Panc1 (cell line): ENCODE measurements around the gene CTNND1. TPM values are rescaled to one million over a fixed set of nuclear protein-coding genes. Genes with fewer than 3 reads are reported as not detected.

Experiments
- ATAC-seq: fragments of 200-7000 bp; cut with Tn5 transposase; 2 replicates; pipeline ENCODE4 v1.9.1; 2020; ENCODE audit warnings: mild to moderate bottlenecking, moderate library complexity
- BruUV-seq: library from RNA; stranded (reverse); fragments of 400-500 nt; replicated peaks from 2 replicates; lab custom pipeline; 2021; lab: Mats Ljungman, UMichigan
- CTCF ChIA-PET: fragments of 300-600 bp; sonication (Branson Sonifier 250); formaldehyde crosslinking; loops from one replicate; lab custom pipeline; 2022; ENCODE audit warnings: antibody characterized with exemption; lab: Charles Lee
- POLR2A ChIA-PET: fragments of 300-600 bp; sonication (Branson Sonifier 250); formaldehyde crosslinking; loops from one replicate; lab custom pipeline; 2022; ENCODE audit warnings: antibody characterized with exemption; lab: Charles Lee
- DNase-seq: peaks from one replicate; pipeline ENCODE4 v3.0.0-alpha.2; 2010; ENCODE audit warnings: low read depth, low spot score
- H3K27ac ChIP-seq: 2 replicates; pipeline ENCODE4 v1.5.1; 2011; ENCODE audit warnings: mild to moderate bottlenecking, low read length, inconsistent platforms
- H3K27me3 ChIP-seq: fragments of 200-500 bp; sonication (Bioruptor generic); 2 replicates; pipeline ENCODE4 v1.6.0; 2014; ENCODE audit warnings: low read length, inconsistent platforms; ENCODE audit not compliant: control insufficient read depth, insufficient read depth
- H3K36me3 ChIP-seq: fragments of 200-500 bp; sonication (Bioruptor generic); 2 replicates; pipeline ENCODE4 v1.5.1; 2014; ENCODE audit warnings: inconsistent platforms, mild to moderate bottlenecking, low read length, moderate library complexity; ENCODE audit not compliant: control insufficient read depth, insufficient read depth
- H3K4me1 ChIP-seq: 2 replicates; pipeline ENCODE4 v1.5.1; 2011; ENCODE audit warnings: inconsistent platforms, mild to moderate bottlenecking, low read length, moderate library complexity; ENCODE audit not compliant: control insufficient read depth, insufficient read depth
- H3K4me3 ChIP-seq, 2 experiments: 2 replicates each; pipeline ENCODE4 v1.5.1; 2011 to 2012; ENCODE audit warnings: low read depth in 2 of 2, low read length in 2 of 2, mild to moderate bottlenecking in 2 of 2, inconsistent platforms in 1 of 2, moderate library complexity in 1 of 2
- H3K9me3 ChIP-seq: fragments of 200-500 bp; sonication (Bioruptor generic); 2 replicates; pipeline ENCODE4 v1.5.1; 2014; ENCODE audit warnings: low read depth, mild to moderate bottlenecking, inconsistent platforms, low read length, moderate library complexity; ENCODE audit not compliant: control insufficient read depth, insufficient read depth
- CTCF ChIP-seq: fragments of 450-650 bp; IDR thresholded peaks from 2 replicates; pipeline ENCODE4 v1.5.1; 2017; ENCODE audit warnings: mild to moderate bottlenecking
- POLR2AphosphoS5 ChIP-seq: IDR thresholded peaks from 2 replicates; pipeline ENCODE4 v1.6.1; 2012; ENCODE audit warnings: mild to moderate bottlenecking, low read depth, low read length, moderate library complexity
- SIN3A ChIP-seq: IDR thresholded peaks from 2 replicates; pipeline ENCODE4 v1.6.1; 2012; ENCODE audit warnings: low read depth, mild to moderate bottlenecking, low read length, moderate library complexity, borderline replicate concordance; ENCODE audit not compliant: insufficient read depth
- TCF7L2 ChIP-seq: IDR thresholded peaks from 2 replicates; pipeline ENCODE4 v1.6.1; 2011; ENCODE audit warnings: mild to moderate bottlenecking, low read depth, low read length, inconsistent platforms
- in situ Hi-C: cut with HindIII; loops from 2 replicates; pipeline ENCODE4 v1.10.0; 2016; ENCODE audit warnings: low sequenced_read_pairs, low pct_unique_long_range_greater_than_20kb
- intact Hi-C: fragments of 100-400 bp; cut with micrococcal nuclease; formaldehyde crosslinking; loops from one replicate; pipeline ENCODE4 v1.10.0; 2022; ENCODE audit not compliant: unreplicated experiment
- total RNA-seq: library from RNA; stranded (reverse); gene quantifications from one replicate; pipeline ENCODE4 v1.2.1, GENCODE V29; 2021; ENCODE audit not compliant: unreplicated experiment
- TF ChIP-seq, protein P1 (sequence below), 2 experiments: IDR thresholded peaks; 2 replicates each; pipeline ENCODE4 v1.6.1; 2011 to 2012; ENCODE audit warnings: low read depth in 2 of 2, control low read depth in 1 of 2, low read length in 1 of 2, mild to moderate bottlenecking in 1 of 2, moderate library complexity in 1 of 2; ENCODE audit not compliant: insufficient read depth in 1 of 2

CTNND1 gene
- total RNA-seq, 1 experiment from 2014 or later, result 189 TPM

DNA sequence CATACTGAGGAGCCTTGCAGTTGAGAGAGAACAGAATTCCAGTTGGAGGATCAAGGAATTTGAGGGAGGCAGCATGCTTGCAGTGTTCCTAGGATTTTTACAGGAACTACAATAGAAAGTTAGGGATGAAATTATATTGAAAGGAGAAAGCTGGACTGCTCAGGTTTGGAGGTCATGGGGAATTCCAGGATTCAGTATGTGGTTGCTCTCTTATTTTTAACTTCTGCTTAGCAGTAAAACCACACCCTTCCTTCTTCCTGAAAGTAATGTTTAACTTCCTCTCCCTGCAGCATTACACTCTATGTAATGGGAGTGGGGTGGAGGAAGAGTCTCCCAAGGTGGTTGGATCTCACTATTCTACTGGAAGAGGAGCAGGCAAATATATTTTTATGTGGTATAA is 31.3 kb downstream of the CTNND1 start:
- ChIA-PET CTCF (interaction anchor here (0.7 kb wide), 1 partner anchor 14 kb away, joined by 6 read pairs; no protein-coding TSS in a partner anchor), POLR2A (interaction anchor here (0.7 kb wide), 1 partner anchor 280 kb away, joined by 7 read pairs; no protein-coding TSS in a partner anchor)
- ATAC-seq (peak; percentile 57), DNase-seq (no peak)
- no peaks in the 10 kb centered on the region for H3K9me3 ChIP-seq
- H3K27me3 ChIP-seq, result no peaks in the 10 kb centered on the region
- H3K27ac ChIP-seq, result peak overlapping the region; percentile 32
- H3K4me3 ChIP-seq, result no peak overlapping the region
- TF ChIP-seq, protein P1, sequence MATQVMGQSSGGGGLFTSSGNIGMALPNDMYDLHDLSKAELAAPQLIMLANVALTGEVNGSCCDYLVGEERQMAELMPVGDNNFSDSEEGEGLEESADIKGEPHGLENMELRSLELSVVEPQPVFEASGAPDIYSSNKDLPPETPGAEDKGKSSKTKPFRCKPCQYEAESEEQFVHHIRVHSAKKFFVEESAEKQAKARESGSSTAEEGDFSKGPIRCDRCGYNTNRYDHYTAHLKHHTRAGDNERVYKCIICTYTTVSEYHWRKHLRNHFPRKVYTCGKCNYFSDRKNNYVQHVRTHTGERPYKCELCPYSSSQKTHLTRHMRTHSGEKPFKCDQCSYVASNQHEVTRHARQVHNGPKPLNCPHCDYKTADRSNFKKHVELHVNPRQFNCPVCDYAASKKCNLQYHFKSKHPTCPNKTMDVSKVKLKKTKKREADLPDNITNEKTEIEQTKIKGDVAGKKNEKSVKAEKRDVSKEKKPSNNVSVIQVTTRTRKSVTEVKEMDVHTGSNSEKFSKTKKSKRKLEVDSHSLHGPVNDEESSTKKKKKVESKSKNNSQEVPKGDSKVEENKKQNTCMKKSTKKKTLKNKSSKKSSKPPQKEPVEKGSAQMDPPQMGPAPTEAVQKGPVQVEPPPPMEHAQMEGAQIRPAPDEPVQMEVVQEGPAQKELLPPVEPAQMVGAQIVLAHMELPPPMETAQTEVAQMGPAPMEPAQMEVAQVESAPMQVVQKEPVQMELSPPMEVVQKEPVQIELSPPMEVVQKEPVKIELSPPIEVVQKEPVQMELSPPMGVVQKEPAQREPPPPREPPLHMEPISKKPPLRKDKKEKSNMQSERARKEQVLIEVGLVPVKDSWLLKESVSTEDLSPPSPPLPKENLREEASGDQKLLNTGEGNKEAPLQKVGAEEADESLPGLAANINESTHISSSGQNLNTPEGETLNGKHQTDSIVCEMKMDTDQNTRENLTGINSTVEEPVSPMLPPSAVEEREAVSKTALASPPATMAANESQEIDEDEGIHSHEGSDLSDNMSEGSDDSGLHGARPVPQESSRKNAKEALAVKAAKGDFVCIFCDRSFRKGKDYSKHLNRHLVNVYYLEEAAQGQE (IDR thresholded peaks at IDR 0.05; ENCODE audit: insufficient read depth in 1 of 2, low read depth in 2 of 2, low read length in 1 of 2), result no peak
- no peak for TF ChIP-seq SIN3A
- TF ChIP-seq TCF7L2, result no peak
- no peak for TF ChIP-seq CTCF
- no peak for TF ChIP-seq POLR2AphosphoS5
- in situ Hi-C loops, result no loop called here
- peaks cover 37% of the 10 kb centered on the region for H3K4me1 ChIP-seq
- BruUV-seq, result no TSS peak
- peaks cover 4% of the 10 kb centered on the region for H3K36me3 ChIP-seq
- intact Hi-C loops, result no loop called here

GRCh38 chr11:57793351-57794115 is 31.9 kb downstream of the CTNND1 start:
- POLR2A ChIA-PET, result interaction anchor here (0.7 kb wide), 1 partner anchor 280 kb away, joined by 7 read pairs; no protein-coding TSS in a partner anchor
- CTCF ChIA-PET, result interaction anchor here (0.7 kb wide), 1 partner anchor 15 kb away, joined by 6 read pairs; no protein-coding TSS in a partner anchor
- peak overlapping the region; percentile 32 for H3K27ac ChIP-seq
- intact Hi-C loops (no loop called here), in situ Hi-C loops (no loop called here)
- H3K36me3 ChIP-seq, result peaks cover 4% of the 10 kb centered on the region
- ATAC-seq, result no peak
- H3K27me3 ChIP-seq, result no peaks in the 10 kb centered on the region
- BruUV-seq, result TSS peak; percentile 4
- TF ChIP-seq CTCF, result no peak
- TF ChIP-seq, protein P1 (IDR thresholded peaks at IDR 0.05; ENCODE audit: insufficient read depth in 1 of 2, low read depth in 2 of 2, low read length in 1 of 2), result no peak
- TF ChIP-seq SIN3A, result no peak
- H3K4me1 ChIP-seq, result peaks cover 35% of the 10 kb centered on the region
- no peak for DNase-seq
- H3K4me3 ChIP-seq, result no peak overlapping the region
- no peaks in the 10 kb centered on the region for H3K9me3 ChIP-seq
